Measurements from ENCODE around the gene UBTD1.
A peak's percentile ranks its signal among the peaks of the same experiment; 100 is the strongest.

The UBTD1 gene

DNA sequence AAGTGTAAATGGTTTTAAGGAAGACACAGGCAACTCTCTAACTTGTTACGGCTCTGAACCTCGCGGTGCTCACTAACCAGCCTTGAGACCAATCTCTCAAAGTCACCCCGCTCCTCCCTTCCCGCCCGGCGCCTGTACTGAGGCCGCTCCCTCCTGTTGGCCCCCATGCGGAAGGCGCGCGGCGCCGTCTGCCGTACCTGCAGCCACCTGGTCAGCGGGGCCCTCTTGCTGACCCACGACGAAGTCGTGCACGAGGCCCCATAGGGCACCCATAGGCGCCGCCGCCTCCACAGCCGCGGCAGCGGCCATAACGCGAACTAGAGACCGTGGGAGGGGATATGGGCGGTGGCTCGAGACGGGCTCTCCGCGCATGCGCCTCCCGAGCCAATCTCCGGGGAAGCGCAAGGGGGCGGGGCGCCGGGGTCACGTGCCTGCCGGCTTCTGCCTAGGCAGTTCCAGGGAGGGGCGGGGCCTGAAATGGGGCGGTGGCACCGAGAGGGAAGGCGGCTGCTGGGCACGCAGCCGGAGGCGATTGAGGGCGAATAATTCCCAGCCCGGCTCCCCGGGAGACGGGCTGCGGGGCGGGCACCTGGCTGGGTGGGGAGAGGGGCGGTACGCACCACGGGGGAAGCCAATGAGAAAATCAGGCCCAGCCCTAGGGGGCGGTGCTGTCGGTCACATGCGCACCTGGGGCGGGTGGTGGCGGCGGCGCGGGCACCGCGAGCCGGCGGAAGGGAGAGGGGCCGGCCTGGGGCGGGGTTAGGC lies 466 bp upstream of the UBTD1 start, which contains the start of gene MMS19:
Gene MMS19 (minus strand): TSS at position 347 of the 765 bp plus-strand sequence. CDS start 38 bp downstream, at position 309.
- Mint-ChIP-seq H3K9me3 (no peaks in the 10 kb centered on the region), H3K36me3 (ENCODE audit: low read depth) (peaks cover 12% of the 10 kb centered on the region), H3K27ac (peak within 1 kb of the TSS; percentile 97), H3K4me1 (peaks cover 44% of the 10 kb centered on the region), H3K4me3 (peak within 1 kb of the TSS; percentile 91), H3K27me3 (peaks cover 29% of the 10 kb centered on the region)
- DNase-seq (peak; percentile 100), ATAC-seq (peak; percentile 94)

DNA sequence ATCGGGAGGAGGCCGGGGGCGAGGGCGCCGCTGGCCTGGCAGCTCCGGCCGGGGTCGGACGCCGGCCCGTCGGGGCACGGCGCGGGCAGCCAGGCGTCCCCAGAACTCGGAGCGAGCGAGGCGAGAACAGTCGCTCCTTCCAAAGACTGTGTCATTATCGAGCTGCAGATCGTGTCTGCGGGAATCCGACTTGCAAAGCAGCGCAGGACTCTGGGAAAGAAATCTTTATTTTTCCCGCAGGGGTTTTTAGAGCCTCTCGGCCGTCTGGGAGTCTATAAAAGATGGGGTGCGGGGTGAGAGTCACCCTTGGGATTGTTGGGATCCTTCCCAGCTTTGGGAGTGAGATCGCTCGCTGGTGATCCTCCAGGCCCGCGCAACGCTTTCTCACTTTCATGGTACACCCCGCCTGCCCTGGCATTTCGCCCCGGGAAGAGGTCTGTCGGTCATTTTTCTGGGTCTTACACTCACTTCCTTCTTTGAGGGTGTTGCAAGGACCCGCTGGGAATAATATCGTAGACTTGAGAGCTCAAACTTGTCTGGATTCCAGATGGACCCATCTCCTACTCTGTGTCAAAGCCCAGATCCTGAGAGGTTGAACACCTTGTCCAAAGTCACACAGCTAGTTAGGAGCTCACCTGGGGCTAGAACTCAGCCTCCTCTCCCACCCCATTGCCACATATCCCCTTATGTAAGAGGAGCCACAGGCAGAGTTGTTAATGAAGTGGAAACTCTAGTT lies 1.0 kb downstream of the UBTD1 start:
- H3K4me3 Mint-ChIP-seq, result peak overlapping the region; percentile 66
- H3K27me3 Mint-ChIP-seq, result peaks cover 29% of the 10 kb centered on the region
- no peak overlapping the region for H3K27ac Mint-ChIP-seq
- H3K4me1 Mint-ChIP-seq, result peaks cover 34% of the 10 kb centered on the region
- ATAC-seq (no peak), DNase-seq (no peak)
- H3K9me3 Mint-ChIP-seq, result no peaks in the 10 kb centered on the region
- peaks cover 2% of the 10 kb centered on the region for H3K36me3 Mint-ChIP-seq (ENCODE audit: low read depth)

DNA sequence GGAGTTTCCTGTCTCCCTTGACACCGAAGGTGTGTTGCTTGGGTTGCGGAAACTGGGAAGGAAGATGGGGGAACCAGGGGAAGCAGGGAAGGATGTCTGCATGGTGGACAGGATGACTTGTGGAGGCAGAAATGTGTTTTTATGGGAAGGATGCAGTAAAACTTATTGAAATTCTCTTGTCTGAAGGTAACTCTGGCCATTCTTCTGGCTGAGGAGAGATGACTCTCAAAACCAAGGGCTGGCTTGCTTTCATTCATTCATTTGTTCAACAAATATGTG lies 1.5 kb downstream of the UBTD1 start:
- peaks cover 2% of the 10 kb centered on the region for H3K36me3 Mint-ChIP-seq (ENCODE audit: low read depth)
- no peak for DNase-seq
- H3K4me3 Mint-ChIP-seq, result peak overlapping the region; percentile 66
- H3K27me3 Mint-ChIP-seq, result peaks cover 29% of the 10 kb centered on the region
- no peak overlapping the region for H3K27ac Mint-ChIP-seq
- no peaks in the 10 kb centered on the region for H3K9me3 Mint-ChIP-seq
- H3K4me1 Mint-ChIP-seq, result peaks cover 29% of the 10 kb centered on the region
- ATAC-seq, result no peak

DNA sequence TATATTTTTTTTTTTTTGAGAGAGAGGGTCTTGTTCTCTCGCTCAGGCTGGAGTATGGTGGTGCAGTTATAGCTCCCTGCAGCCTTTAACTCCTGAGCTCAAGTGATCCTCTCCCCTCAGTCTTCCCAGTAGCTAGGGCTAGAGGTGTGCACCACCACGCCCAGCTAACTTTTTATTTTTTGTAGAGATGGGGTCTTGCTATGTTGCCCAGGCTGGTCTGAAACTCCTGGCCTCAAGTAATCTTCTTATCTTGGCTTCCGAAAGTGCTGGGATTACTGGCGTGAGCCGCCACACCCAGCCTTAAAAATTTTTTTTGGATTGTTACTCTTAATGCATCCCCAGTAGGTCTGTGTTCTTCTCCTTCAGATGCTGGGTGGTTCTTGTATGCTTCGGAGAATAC lies 4.2 kb downstream of the UBTD1 start:
- Mint-ChIP-seq H3K27me3 (peaks cover 29% of the 10 kb centered on the region), H3K4me1 (peaks cover 6% of the 10 kb centered on the region), H3K4me3 (no peak overlapping the region), H3K9me3 (no peaks in the 10 kb centered on the region), H3K36me3 (ENCODE audit: low read depth) (no peaks in the 10 kb centered on the region), H3K27ac (no peak overlapping the region)
- no peak for DNase-seq
- ATAC-seq, result no peak

DNA sequence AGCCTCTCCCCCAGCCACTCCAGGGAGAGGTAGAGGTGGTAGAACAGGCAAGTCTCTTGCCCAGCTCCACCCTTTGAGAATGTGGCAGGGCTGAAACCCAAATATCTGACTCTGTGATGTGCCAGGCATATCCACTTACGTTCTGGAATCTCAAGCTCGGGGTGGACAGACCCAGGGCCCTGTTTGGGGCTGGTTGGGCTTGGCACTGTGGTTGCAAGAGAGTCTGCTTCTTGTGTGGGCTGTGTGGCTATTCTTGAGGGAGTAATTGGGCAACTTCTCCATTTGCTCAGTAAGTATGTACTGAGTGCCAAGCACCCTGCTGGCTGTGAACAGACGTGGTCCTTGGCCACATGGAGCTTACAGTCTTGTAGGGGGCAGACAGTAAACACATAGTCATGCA lies 4.7 kb downstream of the UBTD1 start:
- Mint-ChIP-seq H3K36me3 (ENCODE audit: low read depth) (no peaks in the 10 kb centered on the region), H3K9me3 (no peaks in the 10 kb centered on the region), H3K4me1 (peaks cover 6% of the 10 kb centered on the region), H3K27me3 (peaks cover 29% of the 10 kb centered on the region), H3K4me3 (no peak overlapping the region), H3K27ac (no peak overlapping the region)
- no peak for DNase-seq
- no peak for ATAC-seq

DNA sequence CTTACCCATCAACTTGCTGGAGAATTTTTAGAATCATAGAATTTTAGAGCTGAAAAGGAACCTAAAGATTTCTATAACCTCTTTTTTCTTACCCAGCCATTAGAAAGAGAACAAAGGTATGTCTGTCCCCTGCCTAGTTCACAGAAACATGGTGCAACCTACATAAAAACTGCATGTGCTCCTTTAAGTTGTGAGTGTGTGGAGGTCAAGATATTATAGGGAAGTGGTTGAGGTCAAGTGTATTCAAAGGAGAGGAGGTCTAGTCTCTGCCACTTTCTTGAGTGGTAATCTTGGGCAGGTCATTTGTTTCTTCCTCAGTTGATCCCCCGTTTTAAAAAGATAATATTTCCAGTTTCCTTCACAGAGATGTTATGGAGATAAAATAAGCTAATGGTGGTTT lies 6.4 kb downstream of the UBTD1 start:
- H3K4me3 Mint-ChIP-seq, result no peak overlapping the region
- H3K27me3 Mint-ChIP-seq, result peaks cover 22% of the 10 kb centered on the region
- no peak overlapping the region for H3K27ac Mint-ChIP-seq
- DNase-seq (no peak), ATAC-seq (no peak)
- H3K9me3 Mint-ChIP-seq, result no peaks in the 10 kb centered on the region
- H3K4me1 Mint-ChIP-seq, result peaks cover 6% of the 10 kb centered on the region
- no peaks in the 10 kb centered on the region for H3K36me3 Mint-ChIP-seq (ENCODE audit: low read depth)

DNA sequence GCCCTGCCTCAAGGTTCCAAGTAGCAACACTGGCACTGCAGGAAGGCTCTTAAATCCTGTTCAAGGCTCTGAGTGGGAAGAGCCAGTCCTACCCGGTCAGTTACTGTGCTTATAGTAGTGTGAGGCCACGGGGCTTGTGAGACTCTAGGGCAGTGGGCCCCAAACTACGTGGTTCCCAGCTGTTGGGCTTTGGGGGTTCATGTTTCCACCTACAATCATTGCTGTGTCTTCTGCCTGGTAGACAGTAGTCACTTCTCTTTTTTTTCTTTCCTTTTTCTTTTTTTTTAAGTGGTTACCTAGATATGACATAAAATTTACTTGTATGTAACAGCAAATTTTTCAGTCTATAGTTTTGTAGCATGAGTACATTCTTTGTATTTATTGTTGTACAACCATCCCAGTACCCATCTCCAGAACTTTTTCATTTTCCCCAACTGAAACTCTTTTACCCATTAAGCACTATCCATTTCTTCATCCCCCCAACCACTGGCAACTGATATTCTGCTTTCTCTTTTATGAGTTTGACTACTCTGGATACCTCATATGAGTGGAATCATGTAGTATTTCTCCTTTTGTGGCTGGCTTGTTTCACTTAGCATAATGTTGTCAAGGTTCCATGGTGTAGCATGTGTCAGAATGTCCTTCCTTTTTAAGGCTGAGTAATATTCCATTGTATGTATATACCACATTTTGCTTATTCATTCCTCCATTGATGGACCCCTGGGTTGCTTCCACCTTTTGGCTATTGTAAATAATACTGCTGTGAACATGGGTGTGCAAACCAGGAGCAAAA lies 7.7 kb downstream of the UBTD1 start:
- ATAC-seq (no peak), DNase-seq (no peak)
- Mint-ChIP-seq H3K36me3 (ENCODE audit: low read depth) (no peaks in the 10 kb centered on the region), H3K4me1 (peaks cover 3% of the 10 kb centered on the region), H3K9me3 (no peaks in the 10 kb centered on the region), H3K4me3 (no peak overlapping the region), H3K27ac (peak overlapping the region; percentile 64), H3K27me3 (peaks cover 11% of the 10 kb centered on the region)

DNA sequence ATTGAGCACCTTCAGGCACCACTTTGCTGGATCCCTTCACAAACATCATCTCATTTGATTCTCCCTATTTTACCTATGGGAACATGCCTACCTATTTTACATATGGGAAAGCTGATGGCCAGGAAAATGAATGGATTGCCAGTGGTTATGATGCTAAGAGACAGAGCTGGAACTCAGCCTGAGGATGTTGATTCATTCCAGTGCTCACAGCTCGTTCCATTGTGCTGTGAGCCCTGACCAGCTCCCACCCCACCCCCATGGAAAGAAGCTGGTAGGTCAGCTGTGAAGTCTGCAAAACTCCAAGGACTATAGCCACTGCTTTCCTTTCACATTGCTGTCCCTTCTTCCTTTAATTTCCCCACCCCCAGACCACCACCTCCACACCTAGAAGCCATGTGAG lies 9.6 kb downstream of the UBTD1 start:
- H3K27me3 Mint-ChIP-seq, result no peaks in the 10 kb centered on the region
- no peaks in the 10 kb centered on the region for H3K9me3 Mint-ChIP-seq
- DNase-seq (no peak), ATAC-seq (no peak)
- H3K27ac Mint-ChIP-seq, result no peak overlapping the region
- no peak overlapping the region for H3K4me3 Mint-ChIP-seq
- H3K36me3 Mint-ChIP-seq (ENCODE audit: low read depth), result no peaks in the 10 kb centered on the region
- H3K4me1 Mint-ChIP-seq, result peaks cover 3% of the 10 kb centered on the region

DNA sequence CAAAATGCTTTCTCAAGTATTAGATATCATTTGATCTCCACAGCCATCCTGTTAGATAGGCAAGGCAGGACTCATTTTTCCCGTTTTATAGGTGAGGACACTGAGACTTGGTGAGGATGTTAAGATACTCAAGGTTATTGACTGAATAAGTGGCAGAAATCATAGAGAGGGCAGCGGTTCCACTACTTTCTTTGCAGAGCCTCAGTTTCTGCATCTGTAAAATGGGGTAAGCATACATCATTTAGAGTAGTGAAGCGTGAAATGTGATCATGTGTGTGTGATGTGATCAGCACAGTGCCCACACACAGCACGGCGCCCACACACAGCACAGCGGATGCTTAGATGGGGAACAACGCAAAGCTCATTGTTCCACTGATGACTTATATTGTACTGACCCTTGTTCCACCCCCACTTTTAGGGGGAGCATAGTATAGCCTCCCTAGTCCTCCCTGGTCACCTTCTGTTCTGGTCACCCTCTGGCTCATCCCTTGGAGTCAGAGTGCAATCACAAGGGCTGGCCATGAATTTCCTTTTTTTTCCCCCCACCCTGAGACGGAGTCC lies 10.5 kb downstream of the UBTD1 start:
- H3K4me1 Mint-ChIP-seq, result peaks cover 3% of the 10 kb centered on the region

DNA sequence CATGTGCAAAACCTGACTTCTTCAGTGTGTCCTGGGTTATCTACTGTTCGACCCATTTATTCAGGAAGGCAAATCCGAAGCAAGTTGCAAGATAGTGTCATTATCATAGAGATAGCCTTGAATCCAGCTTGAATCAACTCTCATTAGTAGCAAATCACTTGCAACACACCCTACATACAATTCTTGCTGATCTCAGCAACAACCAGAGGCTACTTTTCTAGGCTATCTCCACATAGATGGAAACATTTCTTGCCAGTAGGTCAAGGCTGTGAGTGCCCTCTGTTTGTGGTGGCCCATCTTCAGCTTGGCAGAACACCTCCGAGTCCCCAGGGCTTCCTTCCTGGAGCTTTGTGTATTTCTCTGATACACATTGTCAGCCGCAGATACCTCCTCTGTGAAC lies 12.0 kb downstream of the UBTD1 start:
- Mint-ChIP-seq H3K4me3 (no peak overlapping the region), H3K36me3 (ENCODE audit: low read depth) (no peaks in the 10 kb centered on the region), H3K27ac (no peak overlapping the region), H3K4me1 (peaks cover 3% of the 10 kb centered on the region), H3K27me3 (peaks cover 7% of the 10 kb centered on the region), H3K9me3 (no peaks in the 10 kb centered on the region)
- ATAC-seq (no peak), DNase-seq (no peak)

More for the DNA sequence above, 10.5 kb downstream of the UBTD1 start:
- Mint-ChIP-seq H3K27ac (no peak overlapping the region), H3K36me3 (ENCODE audit: low read depth) (no peaks in the 10 kb centered on the region), H3K27me3 (no peaks in the 10 kb centered on the region), H3K9me3 (no peaks in the 10 kb centered on the region), H3K4me3 (no peak overlapping the region)
- ATAC-seq (no peak), DNase-seq (no peak)

DNA sequence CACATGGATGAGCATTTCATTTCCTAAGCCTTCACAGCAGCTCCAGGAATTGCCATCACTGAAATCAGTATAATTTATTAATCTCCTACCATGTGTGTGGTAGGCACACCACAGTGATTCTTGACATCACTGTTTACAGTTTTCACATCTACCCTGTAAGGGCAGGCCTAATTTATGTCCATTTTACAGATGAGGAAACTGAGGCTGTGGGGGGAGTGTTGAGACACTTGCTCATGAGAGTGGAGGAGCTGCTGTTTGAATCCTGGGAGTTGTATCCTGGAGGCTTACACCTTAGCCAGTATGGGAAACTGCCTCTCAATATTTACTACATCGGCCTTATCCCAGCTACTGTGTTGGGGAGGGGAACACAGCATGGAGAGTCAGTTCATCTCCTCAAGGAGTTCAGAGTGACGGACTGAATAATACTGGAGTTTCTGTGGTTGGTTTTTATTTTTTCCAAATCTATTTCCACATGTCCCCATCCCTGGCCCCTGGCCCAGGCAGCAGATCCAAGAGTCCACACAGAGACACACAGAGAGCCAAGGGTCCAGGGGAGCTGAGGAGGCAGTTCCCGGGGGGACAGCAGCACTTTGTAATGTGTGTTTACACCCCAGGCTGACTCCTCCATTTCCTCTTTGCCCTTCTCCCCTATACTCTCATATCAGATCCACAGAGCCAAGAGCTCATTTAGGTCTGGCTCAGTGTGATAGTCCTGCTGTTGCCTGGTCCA lies 13.2 kb downstream of the UBTD1 start:
- Mint-ChIP-seq H3K4me3 (no peak overlapping the region), H3K36me3 (ENCODE audit: low read depth) (no peaks in the 10 kb centered on the region), H3K9me3 (no peaks in the 10 kb centered on the region), H3K4me1 (no peaks in the 10 kb centered on the region), H3K27me3 (peaks cover 7% of the 10 kb centered on the region), H3K27ac (no peak overlapping the region)
- DNase-seq, result no peak
- no peak for ATAC-seq

DNA sequence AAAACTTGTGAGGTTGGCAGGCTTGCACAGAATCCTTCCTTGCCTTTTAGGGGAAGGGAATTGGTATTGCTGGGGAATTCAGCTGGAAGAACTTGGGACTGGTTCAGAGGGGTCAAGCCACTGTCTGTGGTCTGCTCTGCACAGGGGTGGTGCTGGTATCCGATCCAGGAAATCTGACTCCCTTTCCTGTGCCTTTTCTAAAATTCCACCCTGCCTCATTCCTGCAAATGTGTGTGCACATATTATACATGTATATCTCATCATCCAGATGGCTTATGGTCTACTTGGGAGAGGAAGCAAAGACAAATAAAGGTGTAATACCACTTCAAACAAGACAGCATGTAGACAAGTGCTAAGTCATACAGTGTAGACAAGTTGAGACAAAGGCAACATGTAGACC lies 14.3 kb downstream of the UBTD1 start:
- H3K4me3 Mint-ChIP-seq, result no peak overlapping the region
- no peak overlapping the region for H3K27ac Mint-ChIP-seq
- H3K36me3 Mint-ChIP-seq (ENCODE audit: low read depth), result no peaks in the 10 kb centered on the region
- H3K9me3 Mint-ChIP-seq, result no peaks in the 10 kb centered on the region
- H3K4me1 Mint-ChIP-seq, result no peaks in the 10 kb centered on the region
- ATAC-seq (no peak), DNase-seq (no peak)
- H3K27me3 Mint-ChIP-seq, result peaks cover 7% of the 10 kb centered on the region

DNA sequence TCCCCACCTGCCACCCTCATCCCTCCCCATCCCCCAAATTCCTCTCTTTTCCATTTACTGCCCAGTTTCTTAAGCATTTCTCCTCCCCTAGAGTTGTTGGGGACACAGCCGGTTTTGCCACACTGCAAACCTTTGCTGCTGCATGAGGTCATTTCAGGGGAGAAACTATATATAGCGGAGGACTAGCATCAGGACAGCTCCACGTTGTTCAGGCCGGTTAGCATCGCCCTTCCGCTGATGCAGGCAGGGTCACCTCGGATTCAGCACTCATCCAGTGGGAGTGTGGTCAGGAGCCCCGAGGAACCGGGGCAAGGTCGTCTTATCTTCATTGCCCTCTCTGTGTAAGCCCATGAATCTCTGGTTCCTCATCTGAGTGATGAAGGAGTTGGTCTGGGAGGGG lies 15.6 kb downstream of the UBTD1 start:
- no peaks in the 10 kb centered on the region for H3K36me3 Mint-ChIP-seq (ENCODE audit: low read depth)
- no peak for DNase-seq
- H3K4me3 Mint-ChIP-seq, result no peak overlapping the region
- ATAC-seq, result no peak
- H3K27ac Mint-ChIP-seq, result no peak overlapping the region
- peaks cover 9% of the 10 kb centered on the region for H3K27me3 Mint-ChIP-seq
- no peaks in the 10 kb centered on the region for H3K4me1 Mint-ChIP-seq
- H3K9me3 Mint-ChIP-seq, result no peaks in the 10 kb centered on the region

DNA sequence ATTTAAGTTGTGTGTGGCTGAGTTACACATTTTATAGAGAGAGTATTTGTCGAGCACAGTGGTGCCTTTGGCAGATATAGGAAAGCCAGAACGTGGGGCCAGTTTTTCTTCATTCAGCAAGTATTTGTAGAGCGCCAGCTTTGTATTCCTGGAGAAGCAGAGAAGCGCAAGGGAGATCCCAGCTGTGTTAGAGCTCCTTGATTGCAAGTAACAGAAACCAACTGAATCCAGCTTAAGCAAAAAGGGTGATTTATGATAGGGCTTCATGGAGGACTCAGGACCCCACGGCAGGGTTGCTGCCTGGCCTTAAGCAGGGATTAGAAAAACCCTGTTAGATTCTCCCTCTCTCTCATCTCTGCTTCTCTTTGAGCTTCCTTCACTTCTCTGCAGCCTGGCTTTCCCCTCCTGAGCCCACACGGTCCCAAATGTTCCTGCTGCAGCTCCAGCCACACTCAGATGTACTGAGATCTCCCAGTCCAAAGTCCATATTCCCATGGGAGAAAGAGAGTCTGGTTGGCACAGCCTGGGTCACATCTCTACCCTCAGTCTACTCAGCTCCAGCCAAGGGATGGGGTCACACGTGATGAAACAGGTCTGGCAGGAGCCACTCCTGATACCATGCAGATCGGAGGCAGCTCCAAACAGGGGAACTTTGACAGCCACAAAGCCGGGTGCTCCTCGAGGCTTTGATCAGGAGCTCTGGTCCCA lies 16.7 kb downstream of the UBTD1 start:
- no peak for ATAC-seq
- no peak overlapping the region for H3K4me3 Mint-ChIP-seq
- no peaks in the 10 kb centered on the region for H3K9me3 Mint-ChIP-seq
- H3K4me1 Mint-ChIP-seq, result no peaks in the 10 kb centered on the region
- H3K27ac Mint-ChIP-seq, result no peak overlapping the region
- no peak for DNase-seq
- H3K36me3 Mint-ChIP-seq (ENCODE audit: low read depth), result no peaks in the 10 kb centered on the region
- peaks cover 9% of the 10 kb centered on the region for H3K27me3 Mint-ChIP-seq

All from activated naive CD8-positive, alpha-beta T cell treated with anti-CD3 and anti-CD28 coated beads, Interleukin-2, amount 50 U/mL, for 24 hours (primary cell).